GM19193 (cell line): Measurements from ENCODE around the gene RASSF4.

Experiments used
- POLR2A ChIP-seq: IDR thresholded peaks from 4 replicates; pipeline ENCODE4 v1.6.1; 2011; ENCODE audit not compliant: insufficient read depth, insufficient read length; ENCODE audit errors: extremely low read depth

RASSF4 gene

DNA sequence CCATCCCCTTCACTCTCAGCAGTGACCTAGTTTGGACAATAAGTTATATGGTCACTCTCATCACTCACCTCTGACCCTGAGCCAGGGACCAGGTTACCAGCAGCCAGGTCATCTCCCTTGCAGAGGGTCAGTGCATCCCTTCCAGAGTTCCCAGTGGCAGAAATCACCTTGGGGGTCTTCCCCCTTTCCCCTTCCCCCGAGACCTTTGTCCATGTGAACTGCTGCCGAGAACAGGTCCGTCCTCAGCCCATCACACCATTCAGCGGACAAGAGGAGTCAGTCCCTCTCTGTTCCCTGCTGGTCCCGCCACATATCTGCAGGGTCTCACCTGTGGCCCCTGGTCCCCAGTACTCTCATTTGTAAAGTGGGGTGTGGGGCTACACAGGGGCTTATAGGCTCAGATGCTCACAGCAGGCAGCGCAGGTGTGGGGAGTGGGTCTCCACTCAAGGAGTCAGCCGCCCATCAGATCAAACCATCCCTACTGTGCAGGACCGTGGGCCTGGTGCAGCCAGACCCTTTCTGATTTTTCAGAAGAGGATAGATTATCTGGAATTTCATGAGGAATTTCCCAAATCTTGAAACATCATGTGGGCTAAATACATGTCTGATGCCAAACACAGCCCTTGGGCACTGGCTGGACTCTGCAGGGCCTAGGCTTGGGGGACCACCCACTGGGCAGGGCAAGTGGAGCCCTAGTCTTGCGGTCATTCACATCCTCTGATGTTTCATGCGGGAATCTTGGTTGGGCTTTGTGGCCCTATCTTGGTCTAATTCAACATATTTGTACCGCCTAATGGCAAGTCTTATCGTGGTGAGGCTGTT is 12.5 kb downstream of the RASSF4 start:
- no peak for TF ChIP-seq POLR2A

DNA sequence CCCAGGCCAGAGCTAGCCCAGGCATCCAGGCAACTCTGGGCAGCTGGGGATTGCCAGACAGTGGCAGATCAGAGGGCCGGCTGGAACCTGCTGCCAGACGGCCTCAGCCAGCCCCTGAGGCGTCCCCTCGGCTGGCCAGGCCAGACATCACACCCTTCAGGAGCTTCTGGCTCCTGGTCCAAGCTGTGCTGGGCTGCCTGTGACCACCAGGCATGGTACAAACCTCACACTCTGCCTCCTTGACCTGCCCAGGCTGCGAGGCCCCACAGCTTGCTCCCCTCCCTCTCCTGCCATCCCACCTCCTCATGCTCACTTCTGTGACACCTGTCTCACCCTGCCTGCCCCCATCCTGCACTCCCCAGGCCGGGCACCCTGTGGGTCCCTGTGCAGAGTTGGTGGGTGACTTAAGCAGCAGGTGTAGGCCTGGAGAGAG is 13.3 kb downstream of the RASSF4 start:
- no peak for TF ChIP-seq POLR2A

DNA sequence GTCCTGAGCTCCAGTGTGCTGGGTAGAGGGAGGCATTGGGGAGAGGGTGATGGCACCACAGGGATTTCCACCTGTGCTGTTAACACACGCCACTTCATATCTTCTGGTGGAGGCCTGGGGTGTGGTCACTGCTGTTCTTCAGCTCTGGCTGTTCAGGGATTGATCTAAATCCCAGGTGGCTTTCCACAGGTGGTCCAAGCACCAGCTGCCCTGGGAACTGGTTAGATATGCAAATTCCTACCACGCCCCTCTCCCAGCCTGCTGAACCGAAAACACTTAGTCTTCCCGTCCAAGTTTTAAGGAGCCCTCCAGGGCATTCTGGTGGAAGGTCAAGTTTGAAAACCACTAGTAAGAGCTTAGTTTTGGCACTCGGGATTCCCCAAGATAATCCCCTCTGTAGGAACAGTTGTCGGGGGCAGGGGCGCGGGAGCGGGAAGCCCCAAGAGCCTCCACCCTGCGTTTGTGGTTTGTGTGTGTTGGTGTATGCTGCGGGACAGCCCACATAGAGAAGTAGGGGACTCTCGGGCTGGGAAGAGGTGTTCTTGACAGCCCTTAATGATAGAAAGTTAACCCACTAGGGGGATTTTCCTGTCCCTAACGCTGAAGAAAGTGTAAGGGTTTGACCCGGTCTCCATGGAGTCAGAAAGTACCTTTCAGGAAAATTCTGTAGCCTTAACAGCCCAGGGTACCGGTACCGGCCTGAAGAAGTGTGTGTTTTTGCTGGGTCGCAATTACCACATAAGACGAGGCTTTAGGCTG is 13.9 kb downstream of the RASSF4 start:
- no peak for TF ChIP-seq POLR2A

DNA sequence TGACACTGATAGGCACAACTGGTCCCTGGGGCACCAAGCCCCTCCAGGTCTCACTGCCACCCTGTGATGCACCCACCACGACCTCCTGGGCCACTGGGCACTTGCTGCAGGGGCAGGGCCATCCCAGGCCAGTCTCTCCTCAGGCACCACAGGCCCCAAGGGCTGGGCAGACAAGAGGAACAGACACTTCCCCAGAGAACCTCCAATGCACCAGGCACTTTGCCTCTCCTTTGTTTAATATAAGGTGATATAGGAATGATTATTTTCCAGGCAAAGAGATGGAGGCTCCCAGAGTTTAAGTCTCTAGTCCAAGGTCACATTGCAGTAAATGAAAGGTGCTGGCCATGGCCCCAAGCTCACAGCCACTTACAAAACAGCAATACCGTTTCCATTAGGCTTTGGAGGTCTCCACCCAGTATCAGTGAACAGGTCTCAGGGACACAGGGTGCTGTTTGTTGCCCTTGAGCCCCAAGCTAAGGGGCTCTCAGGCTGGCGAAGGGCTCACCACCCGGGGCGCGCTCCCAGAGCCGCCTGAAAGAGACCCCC is 14.6 kb downstream of the RASSF4 start:
- TF ChIP-seq POLR2A = no peak

DNA sequence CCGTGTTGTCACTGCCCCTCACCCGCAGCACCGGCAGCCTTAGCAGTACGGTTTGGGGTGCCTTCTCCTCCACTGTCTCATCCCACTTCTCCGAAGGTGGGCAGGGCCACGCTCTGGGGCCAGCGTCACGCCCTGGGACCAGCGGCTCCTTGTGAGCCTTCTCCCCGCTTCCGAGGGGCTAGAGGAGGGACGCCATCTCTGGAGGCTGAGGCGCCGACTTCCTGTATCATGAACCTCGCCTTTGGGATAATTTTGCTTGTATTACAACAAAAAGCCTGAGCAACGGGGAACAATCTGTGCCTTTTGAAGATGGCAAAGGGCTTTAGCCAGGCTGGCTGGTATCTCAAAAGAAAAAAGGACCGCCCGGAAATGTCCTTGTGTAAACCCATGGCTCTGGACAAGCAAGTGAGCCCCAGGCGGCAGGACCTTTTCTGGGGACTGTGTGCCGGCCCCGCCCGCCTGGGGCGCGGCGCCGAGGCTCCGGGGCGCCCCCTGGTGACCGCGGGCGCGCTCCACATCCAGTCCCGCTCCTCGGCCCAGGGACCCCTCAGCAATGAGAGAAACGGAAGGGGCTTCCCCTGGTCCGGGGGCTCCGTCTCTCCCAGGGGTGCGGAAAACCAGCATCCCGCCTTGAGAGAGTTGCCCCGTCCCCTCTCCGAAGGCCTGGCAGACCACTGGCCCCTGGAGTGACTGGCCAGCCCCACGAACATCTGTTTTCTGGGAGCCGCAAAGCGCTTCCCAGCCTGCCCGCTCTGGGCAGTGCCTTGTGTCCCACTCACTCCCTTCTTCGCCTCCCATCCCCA is 15.2 kb downstream of the RASSF4 start:
- TF ChIP-seq POLR2A = peak; percentile 55

DNA sequence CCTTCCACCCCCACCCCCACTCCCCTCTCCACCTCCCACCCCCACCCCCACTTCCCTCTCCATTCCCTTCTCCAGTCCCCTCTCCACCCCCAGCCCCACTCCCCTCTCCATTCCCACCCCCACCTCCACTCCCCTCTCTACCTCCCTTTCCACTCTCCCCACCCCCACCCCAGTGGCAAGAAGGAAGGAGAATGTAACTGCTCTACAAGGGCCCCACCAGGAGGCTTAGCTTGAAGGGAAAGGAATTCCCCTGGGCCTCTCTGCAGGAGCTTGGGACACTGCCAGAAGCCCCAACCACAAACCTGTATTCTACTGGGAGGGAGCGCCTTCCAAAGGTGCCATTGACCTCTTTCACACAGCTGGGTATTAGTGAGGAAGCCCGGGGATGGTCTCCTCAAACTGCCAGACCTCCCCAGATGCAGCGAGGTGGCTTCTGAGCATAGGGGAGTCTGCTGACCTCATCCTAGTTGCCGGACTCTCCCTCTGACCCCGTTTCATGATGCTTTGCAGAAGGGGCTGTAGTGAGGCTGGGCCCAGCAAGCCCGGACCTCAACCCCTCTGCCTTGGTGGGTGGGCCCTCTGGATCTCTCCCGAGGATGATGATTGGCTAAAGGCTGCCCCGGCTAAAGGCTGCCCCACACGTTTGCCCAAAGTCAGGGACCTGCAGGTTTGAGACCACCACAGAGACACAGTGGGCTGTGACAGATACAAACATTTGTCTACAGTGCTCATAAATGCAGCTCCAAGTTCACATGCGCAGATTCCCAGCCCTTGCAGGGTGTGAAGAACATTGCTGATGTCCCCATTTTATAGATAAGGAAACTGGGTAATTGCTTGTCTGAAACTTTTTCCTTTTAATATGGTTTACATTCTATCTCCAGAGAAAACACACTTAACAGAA is 16.1 kb downstream of the RASSF4 start:
- TF ChIP-seq POLR2A = no peak

DNA sequence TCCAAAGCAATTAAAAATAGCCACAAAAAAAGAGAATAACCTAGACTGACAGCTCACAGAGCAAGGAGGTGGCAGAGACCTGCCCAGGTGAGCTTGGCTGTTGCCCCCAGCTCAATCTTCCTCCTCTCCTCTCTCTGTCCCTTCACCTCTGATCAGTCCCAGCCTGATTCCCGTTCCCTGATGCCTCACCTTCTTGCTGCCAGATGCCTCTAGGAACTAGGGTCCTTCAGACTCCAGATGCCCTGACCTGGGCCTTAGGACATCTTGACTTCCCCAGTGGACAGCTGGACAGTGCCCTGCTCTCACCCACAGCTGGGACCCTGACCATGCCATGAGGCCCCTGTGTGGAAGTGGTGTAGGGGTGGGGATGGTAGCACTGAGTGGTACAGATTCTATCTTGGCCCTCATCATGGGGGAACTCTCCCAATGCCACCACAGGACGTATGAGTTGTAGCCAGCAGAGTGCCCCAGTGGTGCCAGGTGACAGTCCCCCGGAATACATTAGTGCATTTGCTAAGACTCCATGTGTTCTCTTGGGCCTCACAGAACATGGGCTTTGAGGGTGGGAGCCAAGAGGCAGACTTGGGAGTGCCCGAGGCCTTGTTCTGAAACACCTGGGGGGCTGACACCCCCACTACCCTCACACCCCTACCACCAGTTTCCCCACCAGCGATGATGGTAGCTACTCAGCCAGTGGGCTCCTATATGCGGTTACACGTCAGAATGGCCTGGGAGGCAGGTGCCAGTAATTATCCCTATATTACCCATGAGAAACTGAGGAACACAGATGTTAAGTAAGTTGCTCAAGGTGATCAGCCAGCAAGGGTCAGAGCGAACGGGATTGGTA is 17.0 kb downstream of the RASSF4 start:
- no peak for TF ChIP-seq POLR2A

DNA sequence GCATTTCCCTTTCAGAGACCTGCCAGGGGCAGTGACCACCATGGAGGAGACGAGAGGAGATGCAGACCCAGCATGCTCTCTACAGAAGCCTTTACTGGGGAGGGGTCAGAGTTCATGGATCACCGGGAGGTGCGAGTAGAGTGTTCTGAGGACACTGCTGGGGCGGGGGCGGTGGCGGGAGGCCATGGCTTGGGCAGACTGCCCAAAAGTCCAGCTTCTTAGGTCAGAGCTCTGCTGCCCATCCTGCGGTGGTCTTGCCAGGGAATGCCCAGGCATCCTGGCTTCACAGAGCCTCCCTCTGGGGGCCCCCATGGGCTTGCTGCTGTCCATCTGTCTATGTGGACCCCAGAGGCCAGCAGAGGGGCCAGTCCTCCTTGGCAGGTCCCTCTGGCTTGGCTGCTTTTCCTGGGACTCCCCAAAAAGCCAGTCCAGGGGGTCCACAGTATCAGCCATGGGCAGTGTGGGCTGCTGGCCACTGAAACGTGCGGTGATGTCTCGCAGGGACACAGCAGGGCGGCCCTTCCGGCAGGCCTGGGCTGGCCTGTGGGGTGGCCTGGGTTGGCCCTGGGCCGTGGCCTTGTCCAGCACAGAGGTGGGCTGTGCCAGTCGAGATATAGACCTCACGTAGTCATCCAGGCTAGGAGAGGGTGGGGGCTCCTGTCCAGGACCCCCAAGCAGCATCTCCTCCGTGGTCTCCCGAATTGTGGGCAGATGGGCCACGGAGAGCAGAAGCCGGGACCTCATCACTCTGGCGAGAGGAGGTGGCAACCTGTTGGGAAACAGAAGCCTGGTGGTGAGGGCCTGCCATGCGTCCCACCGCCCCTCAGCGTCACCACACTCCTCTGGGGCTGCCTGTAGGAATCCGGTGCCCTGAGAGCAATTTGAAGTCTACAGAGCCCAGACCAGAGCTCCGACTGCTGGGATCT is 17.9 kb downstream of the RASSF4 start:
- no peak for TF ChIP-seq POLR2A

DNA sequence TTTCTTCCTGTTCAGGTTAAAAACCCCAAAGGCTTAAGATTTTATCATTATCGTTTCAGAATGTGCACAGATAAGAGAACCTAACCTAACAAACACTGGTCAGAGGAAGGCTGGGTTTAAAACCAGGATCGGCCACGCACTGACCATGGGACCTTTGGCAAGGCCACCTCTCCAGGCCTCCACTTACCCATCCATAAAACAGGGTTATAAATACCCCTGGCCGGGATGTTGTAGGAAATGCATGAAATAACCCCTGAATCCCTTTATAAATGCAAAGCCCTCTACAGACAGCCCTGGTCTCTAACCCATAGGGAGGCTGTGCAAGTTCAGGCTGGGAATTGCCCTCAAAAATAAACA is 18.6 kb downstream of the RASSF4 start:
- no peak for TF ChIP-seq POLR2A

DNA sequence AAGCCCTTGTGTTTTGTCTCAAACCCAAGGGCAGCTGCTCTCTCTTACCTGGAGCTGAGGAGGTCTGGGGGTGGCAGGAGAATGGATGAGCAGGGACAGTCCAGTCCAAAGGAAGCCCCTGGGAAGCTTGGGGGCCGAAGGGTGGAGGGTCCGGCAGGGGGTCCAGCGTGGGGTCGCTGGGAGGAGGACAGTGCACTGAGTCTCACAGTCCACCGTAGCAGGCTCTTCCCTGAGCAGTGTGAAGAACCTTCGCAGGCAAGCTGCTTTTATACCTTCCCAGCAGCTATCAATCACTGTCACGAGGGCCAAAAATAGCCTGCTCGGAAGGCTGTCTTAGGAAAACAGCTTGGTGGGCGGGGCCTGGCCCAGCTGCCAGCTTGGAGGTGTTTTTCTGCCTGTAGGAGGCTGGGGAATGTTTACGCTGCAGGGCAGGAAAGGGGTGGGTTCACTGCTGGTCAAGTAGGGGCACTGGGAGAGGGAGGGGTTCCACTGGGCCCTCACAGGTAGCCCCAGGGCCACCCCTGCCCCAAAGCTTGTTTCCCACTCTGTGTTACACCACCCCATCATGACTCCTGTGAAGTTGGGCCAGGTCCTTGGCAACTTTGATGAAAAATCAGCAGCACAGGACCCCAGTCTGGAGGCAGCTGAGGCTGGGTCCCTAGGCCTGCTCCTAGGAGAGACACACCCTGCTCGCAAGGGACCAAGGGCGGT is 19.1 kb downstream of the RASSF4 start, which contains the start of gene DEPP1:
Gene DEPP1, minus strand, starts transcription at position 240 of the 711 bp plus-strand sequence. CDS start 779 bp downstream, outside the sequence.
- TF ChIP-seq POLR2A = peak; percentile 89

DNA sequence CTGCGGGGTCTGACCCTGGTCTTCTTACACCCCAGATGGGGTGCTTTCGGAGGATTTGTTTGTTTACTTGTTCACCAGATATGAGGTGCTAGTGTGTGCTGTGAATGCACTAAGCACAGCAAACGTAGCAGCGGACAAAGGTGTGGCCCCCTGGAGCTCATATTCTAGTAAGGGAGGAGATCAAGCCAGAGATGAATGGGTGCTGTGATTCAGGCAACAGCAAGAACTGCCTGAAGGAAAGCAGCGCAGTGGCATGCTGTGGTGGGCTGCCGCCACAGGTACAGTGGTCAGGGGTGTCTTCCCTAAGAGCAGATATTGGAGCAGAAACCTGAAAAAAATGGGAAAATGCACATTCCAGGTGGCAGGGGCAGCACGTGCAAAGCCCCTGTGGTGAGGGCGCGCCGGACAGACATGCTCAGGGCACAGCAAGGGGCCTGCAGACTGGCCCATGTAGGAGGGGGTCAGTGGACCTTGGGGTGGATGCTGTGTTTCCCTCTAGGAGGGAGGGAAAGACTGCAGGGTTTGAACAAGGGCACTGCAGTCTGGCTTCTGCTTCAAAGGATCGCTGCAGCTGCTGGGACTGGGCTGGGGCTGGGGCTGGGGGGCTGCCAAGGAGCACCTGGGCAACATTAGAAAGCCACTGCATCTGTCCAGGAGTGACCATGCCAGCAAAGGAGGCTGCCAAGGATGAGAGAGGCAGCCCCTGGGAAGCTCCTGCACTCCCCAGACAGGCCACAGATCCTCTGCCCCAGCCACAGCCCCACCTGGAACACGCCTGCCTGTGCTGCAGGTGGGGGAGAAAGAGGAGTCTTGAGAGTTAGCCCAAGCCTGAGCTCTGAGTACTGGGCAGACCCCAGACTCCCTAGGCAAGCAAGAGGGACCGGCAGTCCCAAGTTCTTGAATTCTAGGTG is 19.9 kb downstream of the RASSF4 start:
- no peak for TF ChIP-seq POLR2A
